Breast epithelium (tissue), 4 donors: ENCODE results near the gene CDC34. TPM values are rescaled to one million over a fixed set of nuclear protein-coding genes. Genes with fewer than 3 reads are reported as not detected.

ENCODE experiments used
- DNase-seq, 2 donors: peaks; one replicate each; pipeline ENCODE4 v3.0.0-alpha.2; 2019; ENCODE audit warnings: low spot score in 2 of 2
- H3K27ac ChIP-seq, 2 donors: fragments of 200-600 bp; sonication (generic) in 1 of 2; one replicate each; pipeline ENCODE4 v1.5.1; 2016 to 2019; ENCODE audit warnings: mild to moderate bottlenecking in 1 of 2
- H3K27me3 ChIP-seq, 2 donors: fragments of 200-600 bp; sonication (generic) in 1 of 2; one replicate each; pipeline versions ENCODE4 v1.5.1 to v1.6.0; 2017 to 2019; ENCODE audit warnings: control low read depth in 1 of 2, mild to moderate bottlenecking in 1 of 2
- H3K36me3 ChIP-seq: fragments of 200-600 bp; one replicate; pipeline ENCODE4 v1.5.1; 2019
- H3K4me1 ChIP-seq, 2 donors: fragments of 200-600 bp; sonication (generic); one replicate each; pipeline ENCODE4 v1.5.1; 2016 to 2019; ENCODE audit warnings: control low read depth in 1 of 2
- H3K4me3 ChIP-seq, 3 donors: fragments of 200-600 bp; sonication (generic); 1 replicate in 2 of 3; 2 replicates in 1 of 3; pipeline ENCODE4 v1.5.1; 2016 to 2019; ENCODE audit warnings: mild to moderate bottlenecking in 3 of 3, moderate library complexity in 2 of 3
- H3K9me3 ChIP-seq, 2 donors: fragments of 200-600 bp; sonication (generic) in 1 of 2; one replicate each; pipeline ENCODE4 v1.5.1; 2016 to 2019; ENCODE audit warnings: control low read depth in 1 of 2
- CTCF ChIP-seq, 3 donors: fragments of 450-650 bp; IDR thresholded peaks; one replicate each; pipeline ENCODE4 v1.5.1; 2016 to 2017; ENCODE audit warnings: antibody characterized with exemption in 3 of 3, mild to moderate bottlenecking in 3 of 3, moderate library complexity in 3 of 3
- POLR2A ChIP-seq: fragments of 450-650 bp; IDR thresholded peaks from one replicate; pipeline ENCODE4 v1.6.1; 2016; ENCODE audit warnings: antibody characterized with exemption, mild to moderate bottlenecking, moderate library complexity
- POLR2AphosphoS5 ChIP-seq, 3 donors: sonication (generic); formaldehyde crosslinking; IDR thresholded peaks; one replicate each; pipeline ENCODE4 v1.6.1; 2017; ENCODE audit warnings: antibody characterized with exemption in 3 of 3
- intact Hi-C: fragments of 100-400 bp; cut with DNase I; formaldehyde crosslinking; loops from one replicate; pipeline ENCODE4 v1.15.1; 2023; ENCODE audit warnings: low total_unique reads
- total RNA-seq, 3 donors: library from RNA; depleted of rRNA; stranded (reverse); fragments of >200 nt; gene quantifications; one replicate each; pipeline ENCODE4 v1.1.0, GENCODE V29; 2016

CDC34 gene
- total RNA-seq, 3 donors from 2014 or later = 44.6 to 69.5 (median 49.3) TPM

- Histone ChIP-seq H3K4me3 (no peak overlapping the region), H3K27me3 (no peaks in the 10 kb centered on the region), H3K36me3 (no peaks in the 10 kb centered on the region), H3K4me1 (peaks cover 5 to 20% of the 10 kb centered on the region in 2 donors), H3K9me3 (no peaks in the 10 kb centered on the region), H3K27ac (no peak overlapping the region)
- TF ChIP-seq POLR2AphosphoS5 (IDR thresholded peaks at IDR 0.05) (no peak), CTCF (IDR thresholded peaks at IDR 0.05) (no peak), POLR2A (no peak)
- DNase-seq = no peak
- intact Hi-C loops = no loop called here
Observed at GRCh38 chr19:536881-537404, 5.4 kb downstream of the CDC34 start.

GRCh38 chr19:538641-539428 is 7.3 kb downstream of the CDC34 start:
- H3K4me3 ChIP-seq = no peak overlapping the region
- H3K36me3 ChIP-seq = no peaks in the 10 kb centered on the region
- intact Hi-C loops = no loop called here
- no peak for TF ChIP-seq POLR2A
- no peak for TF ChIP-seq POLR2AphosphoS5 (IDR thresholded peaks at IDR 0.05)
- no peak for TF ChIP-seq CTCF (IDR thresholded peaks at IDR 0.05)
- peaks cover 1 to 14% of the 10 kb centered on the region in 2 donors for H3K4me1 ChIP-seq
- no peak for DNase-seq
- H3K27me3 ChIP-seq = no peaks in the 10 kb centered on the region
- no peaks in the 10 kb centered on the region for H3K9me3 ChIP-seq
- H3K27ac ChIP-seq = no peak overlapping the region

GRCh38 chr19:539429-540030 is 8.0 kb downstream of the CDC34 start:
- TF ChIP-seq POLR2AphosphoS5 (IDR thresholded peaks at IDR 0.05) = no peak
- Histone ChIP-seq H3K27ac (no peak overlapping the region), H3K4me3 (no peak overlapping the region), H3K9me3 (no peaks in the 10 kb centered on the region), H3K36me3 (no peaks in the 10 kb centered on the region), H3K4me1 (peaks cover 0 to 9% of the 10 kb centered on the region in 2 donors), H3K27me3 (no peaks in the 10 kb centered on the region)
- DNase-seq = no peak
- intact Hi-C loops = no loop called here

GRCh38 chr19:540867-541637 is 9.5 kb downstream of the CDC34 start:
- no peak for TF ChIP-seq POLR2AphosphoS5 (IDR thresholded peaks at IDR 0.05)
- no peak for TF ChIP-seq POLR2A
- no peak for TF ChIP-seq CTCF (IDR thresholded peaks at IDR 0.05)
- Histone ChIP-seq H3K36me3 (no peaks in the 10 kb centered on the region), H3K4me1 (no peaks in the 10 kb centered on the region), H3K27ac (no peak overlapping the region), H3K9me3 (no peaks in the 10 kb centered on the region), H3K27me3 (no peaks in the 10 kb centered on the region), H3K4me3 (no peak overlapping the region)
- intact Hi-C loops = no loop called here
- no peak for DNase-seq

GRCh38 chr19:541699-542098 is 10.1 kb downstream of the CDC34 start:
- no peak for DNase-seq
- Histone ChIP-seq H3K4me3 (no peak overlapping the region), H3K9me3 (no peaks in the 10 kb centered on the region), H3K27ac (no peak overlapping the region), H3K36me3 (no peaks in the 10 kb centered on the region), H3K4me1 (no peaks in the 10 kb centered on the region), H3K27me3 (no peaks in the 10 kb centered on the region)
- intact Hi-C loops = no loop called here
- TF ChIP-seq CTCF (IDR thresholded peaks at IDR 0.05) = no peak
- no peak for TF ChIP-seq POLR2AphosphoS5 (IDR thresholded peaks at IDR 0.05)
- TF ChIP-seq POLR2A = no peak
